HepG2 (cell line): Measurements from ENCODE around the gene BRSK2. TPM values are rescaled to one million over a fixed set of nuclear protein-coding genes. Genes with fewer than 3 reads are reported as not detected.
"Not testable (repeated sequence)": the region's sequence is repeated elsewhere in the genome, so short reads cannot be mapped to it uniquely, and the experiment has no call there.

Source experiments
- ATAC-seq: fragments of 200-7000 bp; cut with Tn5 transposase; 3 replicates; pipeline ENCODE4 v1.9.1; 2020; ENCODE audit warnings: mild to moderate bottlenecking, moderate library complexity
- BruUV-seq: library from RNA; stranded (reverse); fragments of 400-500 nt; replicated peaks from 2 replicates; lab custom pipeline; 2021; lab: Mats Ljungman, UMichigan
- CTCF ChIA-PET: fragments of 300-600 bp; formaldehyde crosslinking; extraction: SDS; loops from one replicate; lab custom pipeline; 2021; ENCODE audit warnings: low total read pairs, inconsistent platforms, low intra/inter-chr PET ratio; lab: Yijun Ruan, JAX
- POLR2A ChIA-PET: fragments of 350-600 bp; sonication (Branson Sonifier 250); formaldehyde crosslinking; loops from one replicate; lab custom pipeline; 2020; ENCODE audit warnings: antibody characterized with exemption, inconsistent platforms; lab: Yijun Ruan, JAX
- DNase-seq: peaks from one replicate; pipeline ENCODE4 v3.0.0-alpha.2; 2015; ENCODE audit warnings: low spot score
- FAIRE-seq: peaks from 3 replicates; lab custom pipeline; 2011; peaks lifted over from hg19 to GRCh38; lab: Jason Lieb, UNC
- H2AFZ ChIP-seq: one replicate; pipeline ENCODE4 v1.6.1; 2011; ENCODE audit warnings: low read length, inconsistent platforms
- H3K27ac ChIP-seq: fragments of 300-600 bp; 3 replicates; pipeline ENCODE4 v1.8.0; 2011; ENCODE audit warnings: mixed run types, mild to moderate bottlenecking, mixed read lengths, low read length, inconsistent platforms; ENCODE audit not compliant: insufficient read depth; ENCODE audit errors: extremely low read length
- H3K27me3 ChIP-seq, 2 experiments: fragments of 200-600 bp in 1 of 2; 2 replicates in 1 of 2; 3 replicates in 1 of 2; pipeline versions ENCODE4 v1.6.0 to v1.8.0; 2011; ENCODE audit warnings: low read length in 2 of 2, mild to moderate bottlenecking in 2 of 2, moderate library complexity in 2 of 2, inconsistent platforms in 1 of 2; ENCODE audit not compliant: insufficient read depth in 2 of 2, control insufficient read depth in 1 of 2
- H3K36me3 ChIP-seq, 2 experiments: fragments of 200-600 bp in 1 of 2; replicated peaks in 1 of 2; 2 replicates in 1 of 2; 3 replicates in 1 of 2; pipeline versions ENCODE4 v1.5.1 to v1.8.0; 2011; ENCODE audit warnings: low read length in 2 of 2, inconsistent platforms in 1 of 2; ENCODE audit not compliant: insufficient read depth in 2 of 2, control insufficient read depth in 1 of 2
- H3K4me1 ChIP-seq: 2 replicates; pipeline ENCODE4 v1.5.1; 2012; ENCODE audit warnings: low read length, inconsistent platforms; ENCODE audit not compliant: insufficient read depth
- H3K4me2 ChIP-seq: 2 replicates; pipeline ENCODE4 v1.6.0; 2011; ENCODE audit warnings: low read depth, low read length, inconsistent platforms
- H3K4me3 ChIP-seq, 3 experiments: fragments of 200-600 bp in 1 of 3; sonication (generic), shearing (Covaris generic) in 1 of 3; replicated peaks in 1 of 3; 2 replicates each; pipeline ENCODE4 v1.5.1; 2011 to 2016; ENCODE audit warnings: low read length in 3 of 3, inconsistent platforms in 2 of 3, low read depth in 2 of 3, mild to moderate bottlenecking in 2 of 3, control low read depth in 1 of 3, mixed read lengths in 1 of 3; ENCODE audit not compliant: insufficient read depth in 1 of 3
- H3K79me2 ChIP-seq: one replicate; pipeline ENCODE4 v1.6.1; 2011; ENCODE audit warnings: low read length, inconsistent platforms; ENCODE audit not compliant: insufficient read depth
- H3K9ac ChIP-seq: 2 replicates; pipeline ENCODE4 v1.6.0; 2011; ENCODE audit warnings: mild to moderate bottlenecking, low read depth, low read length, inconsistent platforms; ENCODE audit not compliant: insufficient read depth
- H3K9me3 ChIP-seq: 2 replicates; pipeline ENCODE4 v1.5.1; 2012; ENCODE audit warnings: mild to moderate bottlenecking, low read length
- H4K20me1 ChIP-seq: 2 replicates; pipeline ENCODE4 v1.6.0; 2011; ENCODE audit warnings: inconsistent platforms, mild to moderate bottlenecking, low read length, moderate library complexity; ENCODE audit not compliant: insufficient read depth
- NFE2 ChIP-seq: sonication (generic); formaldehyde crosslinking; IDR thresholded peaks from 2 replicates; pipeline ENCODE4 v1.4.0; 2020; ENCODE audit warnings: missing genetic modification reagents
- STAG1 ChIP-seq: sonication (generic); formaldehyde crosslinking; IDR thresholded peaks from 2 replicates; pipeline ENCODE4 v1.4.0; 2020; ENCODE audit warnings: missing genetic modification reagents
- ZKSCAN1 ChIP-seq: fragments of 150-350 bp; IDR thresholded peaks from 2 replicates; pipeline ENCODE4 v1.6.1; 2014; ENCODE audit warnings: low read length
- WGBS: methylation state at CpG from one replicate; pipeline ENCODE4 v1.1.6; 2017; ENCODE audit warnings: low lambda C conversion rate; 5-methylcytosine and 5-hydroxymethylcytosine counted together
- in situ Hi-C: cut with HindIII; loops from 2 replicates; pipeline ENCODE4 v1.10.0; 2017; ENCODE audit warnings: low pct_unique_long_range_greater_than_20kb; ENCODE audit not compliant: extremely low pct_ligation_motif_present
- intact Hi-C: fragments of 100-400 bp; cut with micrococcal nuclease; formaldehyde crosslinking; loops from one replicate; pipeline ENCODE4 v1.10.0; 2022; ENCODE audit not compliant: unreplicated experiment
- polyA plus RNA-seq, 8 experiments: library from polyadenylated mRNA; depleted of rRNA in 3 of 8; stranded (reverse) in 7 of 8; unstranded in 1 of 8; fragments of >200 nt; fragmentation: Illumina TruSeq in 4 of 8; extraction: Trizol in 4 of 8; gene quantifications; 2 replicates each; pipeline versions ENCODE4 v1.2.1 to v1.2.3, GENCODE V29; 2011 to 2016; ENCODE audit warnings: low read depth in 4 of 8, missing spikeins in 1 of 8, mixed read lengths in 1 of 8; ENCODE audit not compliant: insufficient read depth in 1 of 8
- total RNA-seq, 5 experiments: library from RNA; depleted of rRNA; stranded (reverse); fragments of >200 nt; fragmentation: Illumina TruSeq; extraction: Trizol; gene quantifications; 2 replicates each; pipeline ENCODE4 v1.2.3, GENCODE V29; 2016; ENCODE audit warnings: low read depth in 1 of 5
- TF ChIP-seq, protein P1 (sequence below), 2 experiments: IDR thresholded peaks; 2 replicates each; pipeline ENCODE4 v1.6.1; 2011 to 2012; ENCODE audit warnings: low read length in 2 of 2, borderline replicate concordance in 1 of 2, low read depth in 1 of 2, mild to moderate bottlenecking in 1 of 2, moderate library complexity in 1 of 2
- TF ChIP-seq, protein P2 (sequence below): sonication (generic); formaldehyde crosslinking; IDR thresholded peaks from 2 replicates; pipeline ENCODE4 v1.5.0; 2020; ENCODE audit warnings: mild to moderate bottlenecking, missing genetic modification reagents, moderate library complexity

The BRSK2 gene
- total and polyA plus RNA-seq, 2 of the 13 experiments (the other 11 are each of a cell fraction or from before 2014, with no cell fraction given), result 0.74 to 1.1 TPM

DNA sequence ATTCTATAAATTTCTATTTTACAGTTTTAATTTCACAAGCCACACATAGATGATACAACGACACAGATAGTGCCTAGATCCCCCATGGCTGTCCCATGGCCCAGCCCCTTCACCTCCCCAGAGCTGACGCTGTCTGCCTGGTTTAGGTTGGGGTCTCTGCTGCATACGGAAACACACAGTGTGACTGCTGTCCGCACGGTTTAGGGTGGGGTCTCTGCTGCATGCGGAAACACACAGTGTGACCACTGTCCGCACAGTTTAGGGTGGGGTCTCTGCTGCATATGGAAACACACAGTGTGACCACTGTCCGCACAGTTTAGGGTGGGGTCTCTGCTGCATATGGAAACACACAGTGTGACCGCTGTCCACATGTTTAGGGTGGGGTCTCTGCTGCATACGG lies 48.5 kb upstream of the BRSK2 start:
- H3K4me2 ChIP-seq, H3K36me3 ChIP-seq, in situ Hi-C loops, CTCF ChIA-PET: not testable (repeated sequence)
- TF ChIP-seq ZKSCAN1, result 0 out of 2 replicates have a peak, but pooled peaks have one; percentile 37
- TF ChIP-seq, all 625 proteins: peak for 1; not testable (repeated sequence) for 624
- ATAC-seq, H3K79me2 ChIP-seq, DNase-seq, H3K4me3 ChIP-seq, H3K27ac ChIP-seq, H2AFZ ChIP-seq, H3K4me1 ChIP-seq, H3K9me3 ChIP-seq, BruUV-seq, POLR2A ChIA-PET, H4K20me1 ChIP-seq, FAIRE-seq, intact Hi-C loops, H3K9ac ChIP-seq: not testable (repeated sequence)
- H3K27me3 ChIP-seq, result peaks cover 5 to 19% of the 10 kb centered on the region in 2 experiments
- WGBS, result 69% methylated on average over 8 of the region's 10 CpGs

DNA sequence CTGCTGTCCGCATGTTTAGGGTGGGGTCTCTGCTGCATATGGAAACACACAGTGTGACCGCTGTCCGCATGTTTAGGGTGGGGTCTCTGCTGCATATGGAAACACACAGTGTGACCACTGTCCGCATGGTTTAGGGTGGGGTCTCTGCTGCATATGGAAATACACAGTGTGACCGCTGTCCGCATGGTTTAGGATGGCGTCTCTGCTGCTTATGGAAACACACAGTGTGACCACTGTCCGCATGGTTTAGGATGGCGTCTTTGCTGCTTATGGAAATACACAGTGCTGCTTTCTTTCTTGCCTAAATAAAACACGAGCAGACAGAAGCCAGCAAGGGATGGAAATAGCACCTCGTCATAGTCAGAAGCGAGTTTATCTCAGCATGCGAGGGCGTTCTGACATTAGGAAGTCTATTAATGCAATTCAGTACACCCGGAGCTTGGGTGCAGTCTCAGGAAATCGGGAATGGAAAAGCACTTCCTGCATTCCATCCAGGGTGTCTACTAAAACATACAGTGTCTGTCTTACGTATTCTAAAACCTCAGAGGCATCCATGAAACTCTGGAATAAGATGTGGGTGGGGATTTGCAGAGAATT lies 47.7 kb upstream of the BRSK2 start:
- Histone ChIP-seq H3K4me2 (no peak overlapping the region), H4K20me1 (no peaks in the 10 kb centered on the region), H3K36me3 (no peaks in the 10 kb centered on the region), H2AFZ (no peak overlapping the region), H3K27me3 (peaks cover 5 to 21% of the 10 kb centered on the region in 2 experiments), H3K79me2 (no peaks in the 10 kb centered on the region), H3K4me1 (no peaks in the 10 kb centered on the region), H3K9me3 (no peaks in the 10 kb centered on the region), H3K4me3 (no peak overlapping the region), H3K9ac (no peak overlapping the region), H3K27ac (no peak overlapping the region)
- ATAC-seq (no peak), FAIRE-seq (no peak), DNase-seq (no peak)
- TF ChIP-seq ZKSCAN1 (peak; percentile 87), NFE2 (no peak), STAG1 (CRISPR knock-in tag) (peak; percentile 29; the same call in 1 of the 2 replicates)
- TF ChIP-seq, protein P1, sequence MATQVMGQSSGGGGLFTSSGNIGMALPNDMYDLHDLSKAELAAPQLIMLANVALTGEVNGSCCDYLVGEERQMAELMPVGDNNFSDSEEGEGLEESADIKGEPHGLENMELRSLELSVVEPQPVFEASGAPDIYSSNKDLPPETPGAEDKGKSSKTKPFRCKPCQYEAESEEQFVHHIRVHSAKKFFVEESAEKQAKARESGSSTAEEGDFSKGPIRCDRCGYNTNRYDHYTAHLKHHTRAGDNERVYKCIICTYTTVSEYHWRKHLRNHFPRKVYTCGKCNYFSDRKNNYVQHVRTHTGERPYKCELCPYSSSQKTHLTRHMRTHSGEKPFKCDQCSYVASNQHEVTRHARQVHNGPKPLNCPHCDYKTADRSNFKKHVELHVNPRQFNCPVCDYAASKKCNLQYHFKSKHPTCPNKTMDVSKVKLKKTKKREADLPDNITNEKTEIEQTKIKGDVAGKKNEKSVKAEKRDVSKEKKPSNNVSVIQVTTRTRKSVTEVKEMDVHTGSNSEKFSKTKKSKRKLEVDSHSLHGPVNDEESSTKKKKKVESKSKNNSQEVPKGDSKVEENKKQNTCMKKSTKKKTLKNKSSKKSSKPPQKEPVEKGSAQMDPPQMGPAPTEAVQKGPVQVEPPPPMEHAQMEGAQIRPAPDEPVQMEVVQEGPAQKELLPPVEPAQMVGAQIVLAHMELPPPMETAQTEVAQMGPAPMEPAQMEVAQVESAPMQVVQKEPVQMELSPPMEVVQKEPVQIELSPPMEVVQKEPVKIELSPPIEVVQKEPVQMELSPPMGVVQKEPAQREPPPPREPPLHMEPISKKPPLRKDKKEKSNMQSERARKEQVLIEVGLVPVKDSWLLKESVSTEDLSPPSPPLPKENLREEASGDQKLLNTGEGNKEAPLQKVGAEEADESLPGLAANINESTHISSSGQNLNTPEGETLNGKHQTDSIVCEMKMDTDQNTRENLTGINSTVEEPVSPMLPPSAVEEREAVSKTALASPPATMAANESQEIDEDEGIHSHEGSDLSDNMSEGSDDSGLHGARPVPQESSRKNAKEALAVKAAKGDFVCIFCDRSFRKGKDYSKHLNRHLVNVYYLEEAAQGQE (IDR thresholded peaks at IDR 0.05; ENCODE audit: borderline replicate concordance in 1 of 2, low read depth in 1 of 2, low read length in 2 of 2), result no peak
- TF ChIP-seq, protein P2, sequence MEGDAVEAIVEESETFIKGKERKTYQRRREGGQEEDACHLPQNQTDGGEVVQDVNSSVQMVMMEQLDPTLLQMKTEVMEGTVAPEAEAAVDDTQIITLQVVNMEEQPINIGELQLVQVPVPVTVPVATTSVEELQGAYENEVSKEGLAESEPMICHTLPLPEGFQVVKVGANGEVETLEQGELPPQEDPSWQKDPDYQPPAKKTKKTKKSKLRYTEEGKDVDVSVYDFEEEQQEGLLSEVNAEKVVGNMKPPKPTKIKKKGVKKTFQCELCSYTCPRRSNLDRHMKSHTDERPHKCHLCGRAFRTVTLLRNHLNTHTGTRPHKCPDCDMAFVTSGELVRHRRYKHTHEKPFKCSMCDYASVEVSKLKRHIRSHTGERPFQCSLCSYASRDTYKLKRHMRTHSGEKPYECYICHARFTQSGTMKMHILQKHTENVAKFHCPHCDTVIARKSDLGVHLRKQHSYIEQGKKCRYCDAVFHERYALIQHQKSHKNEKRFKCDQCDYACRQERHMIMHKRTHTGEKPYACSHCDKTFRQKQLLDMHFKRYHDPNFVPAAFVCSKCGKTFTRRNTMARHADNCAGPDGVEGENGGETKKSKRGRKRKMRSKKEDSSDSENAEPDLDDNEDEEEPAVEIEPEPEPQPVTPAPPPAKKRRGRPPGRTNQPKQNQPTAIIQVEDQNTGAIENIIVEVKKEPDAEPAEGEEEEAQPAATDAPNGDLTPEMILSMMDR (CRISPR knock-in tag), result peak; percentile 36; the same call in 1 of the 2 replicates
- ChIA-PET CTCF (no interaction called here), POLR2A (no interaction called here)
- intact Hi-C loops (no loop called here), in situ Hi-C loops (no loop called here)
- BruUV-seq, result no TSS peak
- WGBS, result 36% methylated on average over 17 of the region's 17 CpGs
